Astrocyte of the spinal cord (primary cell): ENCODE measurements around the gene WASF2.

Experiments used
- DNase-seq: peaks from one replicate; pipeline ENCODE4 v3.0.0; 2011; ENCODE audit warnings: low read depth, low spot score
- H3K4me3 ChIP-seq: 2 replicates; pipeline ENCODE4 v1.5.1; 2011; ENCODE audit warnings: low read depth, mild to moderate bottlenecking, low read length, moderate library complexity
- CTCF ChIP-seq: IDR thresholded peaks from 2 replicates; pipeline ENCODE4 v1.5.1; 2012; ENCODE audit warnings: low read depth, mild to moderate bottlenecking, low read length, inconsistent platforms
- in situ Hi-C: cut with HindIII; loops from 2 replicates; pipeline ENCODE4 v1.10.0; 2017; ENCODE audit warnings: low sequenced_read_pairs

The WASF2 gene

GRCh38 chr1:27357281-27358037 is 132.5 kb downstream of the WASF2 start:
- H3K4me3 ChIP-seq: no peak overlapping the region
- TF ChIP-seq CTCF: peak; percentile 88

GRCh38 chr1:27356619-27357280 is 133.2 kb downstream of the WASF2 start:
- DNase-seq: no peak
- no peak overlapping the region for H3K4me3 ChIP-seq

More at GRCh38 chr1:27357281-27358037, 132.5 kb downstream of the WASF2 start:
- in situ Hi-C loops: no loop called here
- peak; percentile 54 for DNase-seq

GRCh38 chr1:27356277-27356618 is 133.7 kb downstream of the WASF2 start:
- no peak overlapping the region for H3K4me3 ChIP-seq
- no peak for DNase-seq
- TF ChIP-seq CTCF: no peak
- in situ Hi-C loops: no loop called here

More at GRCh38 chr1:27356619-27357280, 133.2 kb downstream of the WASF2 start:
- in situ Hi-C loops: no loop called here
- no peak for TF ChIP-seq CTCF

DNA sequence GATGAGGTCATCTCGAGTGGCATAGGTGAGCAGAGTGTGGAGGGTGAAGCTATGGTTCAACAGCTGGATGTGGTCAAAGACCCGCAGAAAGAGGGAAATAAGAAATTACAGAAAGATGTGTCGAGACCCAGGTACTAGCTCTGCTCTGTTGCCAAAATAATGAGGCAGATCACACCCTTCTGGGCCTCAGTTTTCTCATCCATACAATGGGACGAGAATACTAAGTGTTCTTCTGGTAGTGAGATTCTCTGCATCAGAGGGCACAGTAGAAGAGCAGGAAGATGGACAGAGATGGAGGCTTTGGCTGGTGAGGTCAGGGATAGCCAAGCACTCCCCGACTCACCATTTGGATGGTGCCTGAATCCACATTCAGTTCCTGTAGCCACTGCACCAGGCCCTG is 134.3 kb downstream of the WASF2 start:
- DNase-seq: no peak
- no peak overlapping the region for H3K4me3 ChIP-seq
- in situ Hi-C loops: no loop called here
- TF ChIP-seq CTCF: no peak
